IPS-NIHi7 (cell line): ENCODE measurements around the gene RBPJ.

Source experiments
- DNase-seq: peaks from one replicate; pipeline ENCODE4 v3.0.0; 2012; ENCODE audit warnings: mixed read lengths; ENCODE audit errors: extremely low spot score

The RBPJ gene

DNA sequence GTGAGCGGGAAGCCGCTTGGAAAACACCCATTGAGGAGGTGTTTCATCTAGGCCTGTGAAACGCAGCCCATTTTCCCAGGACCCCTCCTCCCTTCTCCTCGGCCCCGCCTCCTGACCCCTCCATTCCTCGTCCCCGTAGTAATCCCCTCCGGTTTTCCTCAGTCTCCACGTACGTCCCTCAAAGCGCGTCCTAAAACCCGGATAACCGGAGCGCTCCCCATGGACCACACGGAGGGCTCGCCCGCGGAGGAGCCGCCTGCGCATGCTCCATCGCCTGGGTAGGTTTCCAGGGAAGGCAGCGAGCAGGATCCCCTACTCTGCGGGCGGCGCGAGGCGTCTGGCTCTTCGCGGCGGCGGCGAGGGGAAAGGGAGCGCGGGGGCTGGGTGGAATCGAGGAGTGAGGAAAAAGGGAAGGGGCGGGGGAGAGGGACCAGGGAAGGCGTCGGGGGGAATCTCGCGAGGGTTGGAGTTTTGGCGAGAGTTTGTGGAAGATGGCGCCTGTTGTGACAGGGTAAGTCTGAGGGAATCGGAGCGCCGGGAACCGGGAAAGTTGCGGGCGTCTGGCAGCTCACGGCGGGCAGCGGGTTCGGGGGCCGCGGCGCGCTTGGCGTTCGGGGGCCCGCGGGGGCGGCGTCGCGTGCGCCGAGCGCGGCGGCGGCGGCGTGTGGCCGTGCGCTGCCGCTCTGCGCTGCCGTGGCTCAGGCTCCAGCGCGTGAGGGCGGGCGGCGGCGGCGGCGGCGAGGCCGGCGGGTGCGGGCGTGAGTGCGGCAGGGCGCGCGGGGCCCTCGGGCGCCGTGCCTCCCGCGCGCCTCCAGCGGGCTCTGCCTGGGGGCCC, at the start of gene RBPJ:
Gene RBPJ, plus strand, starts transcription at position 477 of the 835 bp plus-strand sequence. Its CDS starts 15 bp downstream, at position 492.
- peak; percentile 85 for DNase-seq

- DNase-seq: no peak
Observed at GRCh38 chr4:26271703-26272102, 49.1 kb upstream of the RBPJ start.

GRCh38 chr4:26272654-26273615, 47.9 kb upstream of the RBPJ start:
- no peak for DNase-seq

DNA sequence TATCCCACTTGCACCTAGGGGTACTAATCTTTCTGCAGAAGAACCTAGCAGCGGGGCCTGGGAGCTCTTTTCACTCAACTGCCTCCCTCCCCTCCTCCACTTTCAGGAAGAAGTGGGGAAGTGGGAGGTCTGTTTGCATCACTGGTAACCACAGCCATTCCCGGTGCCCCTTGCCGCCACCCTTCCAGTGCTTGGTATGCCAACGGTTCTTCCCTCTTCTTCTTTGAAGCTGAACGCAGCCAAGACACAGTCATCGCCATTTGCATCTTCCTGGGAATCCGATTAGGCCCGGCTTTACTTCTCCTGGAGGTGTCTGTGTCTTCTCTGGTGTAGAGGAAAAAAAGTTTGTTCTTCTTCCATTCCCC, 47.2 kb upstream of the RBPJ start:
- DNase-seq: no peak

GRCh38 chr4:26275281-26275680, 45.5 kb upstream of the RBPJ start:
- DNase-seq: no peak

- no peak for DNase-seq
Observed at GRCh38 chr4:26279446-26279845, 41.4 kb upstream of the RBPJ start.

DNA sequence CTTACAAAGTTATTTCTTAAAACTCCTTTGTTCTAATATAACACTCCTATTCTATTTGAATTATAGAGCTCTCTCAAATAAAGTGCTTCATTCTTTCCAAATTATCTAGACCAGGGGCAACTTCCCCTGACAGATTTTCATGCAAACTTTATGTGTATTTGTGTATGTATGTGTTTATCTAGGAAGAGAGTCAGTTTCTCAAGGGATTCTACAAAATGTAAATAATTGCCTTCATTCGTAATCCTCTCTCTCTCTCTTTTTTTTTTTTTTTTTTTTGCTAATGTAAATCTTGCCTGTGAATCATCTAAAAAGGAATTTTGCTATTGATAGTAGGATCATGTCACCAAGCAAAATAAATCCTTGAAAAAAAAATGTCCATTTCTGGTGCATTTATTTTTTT, 38.9 kb upstream of the RBPJ start:
- no peak for DNase-seq

GRCh38 chr4:26284536-26284935, 36.3 kb upstream of the RBPJ start:
- DNase-seq: no peak

- no peak for DNase-seq
Observed at GRCh38 chr4:26285272-26285671, 35.5 kb upstream of the RBPJ start.

DNA sequence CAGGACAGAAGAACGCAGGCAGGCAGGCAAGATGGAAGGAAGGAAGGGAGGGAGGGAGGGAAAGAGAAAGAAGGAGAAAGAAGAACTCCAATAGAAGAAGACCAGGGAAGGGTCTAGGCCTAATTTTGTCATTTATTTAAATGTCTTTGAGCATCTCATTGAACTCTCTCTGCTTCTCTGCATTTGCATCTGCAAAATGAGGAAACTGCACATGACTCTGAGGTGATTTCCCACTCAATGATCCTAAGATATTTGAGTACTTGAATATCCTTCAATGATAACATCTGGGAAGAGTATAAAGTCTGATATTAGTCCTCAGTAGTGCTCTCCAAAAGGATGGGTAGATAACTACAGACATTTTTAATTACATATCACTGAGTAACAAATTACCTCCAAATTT, 33.1 kb upstream of the RBPJ start:
- DNase-seq: no peak

- DNase-seq: no peak
Observed at GRCh38 chr4:26288355-26288909, 32.4 kb upstream of the RBPJ start.

- DNase-seq: no peak
Observed at GRCh38 chr4:26289401-26289800, 31.4 kb upstream of the RBPJ start.

DNA sequence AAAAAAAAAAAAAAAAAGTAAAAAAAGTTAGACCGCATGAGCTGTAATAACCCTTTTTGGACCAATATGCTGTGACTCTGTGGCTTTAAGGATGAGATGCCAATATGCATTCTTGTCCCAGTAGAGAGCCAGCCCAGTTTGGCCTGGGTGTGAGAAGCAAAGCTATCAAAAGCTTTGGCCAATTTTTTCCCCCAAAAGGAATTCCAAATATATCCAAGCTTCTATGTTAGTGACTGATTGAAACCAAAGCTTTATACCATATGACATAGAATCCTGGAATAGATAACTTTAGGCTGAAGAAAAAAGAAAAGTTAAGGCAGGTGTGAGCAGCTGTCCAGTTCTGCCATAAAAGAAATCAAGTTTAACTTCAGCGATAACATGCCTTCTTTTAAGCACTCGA, 30.5 kb upstream of the RBPJ start:
- no peak for DNase-seq

GRCh38 chr4:26294904-26295303, 25.9 kb upstream of the RBPJ start:
- DNase-seq: no peak

DNA sequence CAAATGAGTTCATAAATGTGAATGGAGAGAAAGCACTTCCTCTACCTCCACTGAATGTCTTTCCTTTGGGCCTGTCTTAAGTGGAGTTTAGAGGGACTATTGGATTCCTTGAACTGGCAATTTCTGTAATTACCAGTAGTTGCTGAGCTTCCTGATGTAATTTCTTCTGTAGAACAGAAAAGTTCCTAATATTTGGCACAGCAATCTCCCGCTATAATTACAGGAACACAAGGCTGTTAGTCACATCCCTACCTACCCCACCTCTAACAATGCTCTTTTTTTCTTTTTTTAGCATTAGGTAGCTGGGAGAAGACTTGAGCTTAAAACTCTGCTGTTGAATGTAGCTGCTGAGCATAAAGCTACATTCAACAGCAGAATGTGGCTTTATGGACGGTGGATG, 24.8 kb upstream of the RBPJ start:
- DNase-seq: no peak

- no peak for DNase-seq
Observed at GRCh38 chr4:26296514-26296913, 24.3 kb upstream of the RBPJ start.

DNA sequence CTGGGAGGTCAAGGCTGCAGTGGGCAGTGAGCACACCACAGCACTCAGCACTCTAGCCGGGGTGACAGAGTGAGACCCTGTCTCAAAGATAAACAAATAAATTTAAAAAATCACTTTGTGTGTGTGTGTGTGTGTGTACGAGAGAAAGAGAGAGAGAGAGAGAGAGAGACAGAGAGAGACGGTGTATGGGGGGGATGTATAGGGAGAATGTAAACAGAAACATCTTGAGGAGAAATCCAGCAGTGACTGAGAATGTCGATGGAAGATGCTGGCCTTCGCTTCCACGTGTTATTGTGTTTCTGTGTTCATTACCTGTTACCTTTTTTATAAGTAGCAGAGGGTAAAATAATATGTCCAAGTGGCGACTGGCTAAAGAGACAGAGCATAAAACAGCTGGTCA, 23.6 kb upstream of the RBPJ start:
- DNase-seq: no peak

DNA sequence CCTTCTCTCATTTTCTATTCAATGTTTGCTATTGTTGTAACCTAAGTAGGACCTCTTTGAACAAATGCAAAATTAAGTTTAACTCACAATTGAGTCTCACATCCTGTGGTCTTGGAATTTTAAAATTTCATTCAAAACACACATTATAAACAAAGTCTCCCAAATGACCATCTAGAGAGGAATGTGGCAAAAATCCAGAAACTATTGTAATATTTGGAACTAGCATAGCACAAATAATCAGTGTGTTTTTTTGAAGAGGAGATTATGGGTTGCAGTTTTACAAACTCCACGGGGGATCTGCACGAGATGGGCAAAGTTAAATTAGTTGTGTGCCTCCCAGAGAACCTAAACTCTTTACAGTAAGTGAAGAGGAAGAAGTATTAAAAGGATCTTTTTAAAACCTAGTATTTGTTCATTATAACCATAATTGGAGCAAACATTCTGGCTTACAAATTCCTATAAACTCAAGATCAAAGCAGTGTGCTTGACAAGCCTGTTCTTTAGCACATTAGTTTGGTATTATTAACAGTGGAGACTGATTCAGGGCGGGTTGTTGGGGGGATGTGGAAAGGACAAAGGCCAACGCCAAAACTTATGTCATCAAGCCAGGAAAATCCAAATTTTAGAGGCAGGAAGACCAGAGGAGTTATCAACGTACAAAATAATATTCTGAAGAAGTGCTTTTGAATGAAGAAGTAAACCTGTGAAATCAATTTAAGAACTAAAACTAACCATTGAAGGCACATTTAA, 22.4 kb upstream of the RBPJ start:
- DNase-seq: no peak

DNA sequence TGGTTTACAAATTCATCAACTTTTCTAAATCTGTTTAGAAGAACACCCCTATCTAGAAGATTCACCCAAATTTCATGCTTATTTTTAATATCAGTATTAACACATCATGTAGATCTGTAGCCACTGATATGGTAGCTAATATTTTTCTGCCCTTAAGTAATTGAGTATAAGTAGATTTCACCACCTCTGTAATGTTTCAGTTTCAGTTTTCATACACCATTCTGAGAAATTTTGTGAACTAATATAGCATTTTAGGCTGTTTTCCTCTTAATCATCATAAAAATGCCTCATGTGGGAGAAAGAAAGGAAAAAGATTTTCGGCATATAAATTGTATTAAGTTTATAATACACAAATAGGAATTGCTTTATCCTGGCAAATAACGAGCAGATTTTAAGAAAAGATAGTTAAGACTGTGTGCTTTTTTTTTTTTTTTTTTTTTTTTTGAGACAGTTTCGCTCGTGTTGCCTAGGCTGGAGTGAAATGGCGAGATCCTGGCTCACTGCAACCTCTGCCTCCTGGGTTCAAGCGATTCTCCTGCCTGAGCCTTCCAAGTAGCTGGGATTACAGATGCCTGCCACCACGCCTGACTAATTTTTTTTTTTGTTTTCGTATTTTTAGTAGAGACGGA, 21.4 kb upstream of the RBPJ start:
- no peak for DNase-seq

DNA sequence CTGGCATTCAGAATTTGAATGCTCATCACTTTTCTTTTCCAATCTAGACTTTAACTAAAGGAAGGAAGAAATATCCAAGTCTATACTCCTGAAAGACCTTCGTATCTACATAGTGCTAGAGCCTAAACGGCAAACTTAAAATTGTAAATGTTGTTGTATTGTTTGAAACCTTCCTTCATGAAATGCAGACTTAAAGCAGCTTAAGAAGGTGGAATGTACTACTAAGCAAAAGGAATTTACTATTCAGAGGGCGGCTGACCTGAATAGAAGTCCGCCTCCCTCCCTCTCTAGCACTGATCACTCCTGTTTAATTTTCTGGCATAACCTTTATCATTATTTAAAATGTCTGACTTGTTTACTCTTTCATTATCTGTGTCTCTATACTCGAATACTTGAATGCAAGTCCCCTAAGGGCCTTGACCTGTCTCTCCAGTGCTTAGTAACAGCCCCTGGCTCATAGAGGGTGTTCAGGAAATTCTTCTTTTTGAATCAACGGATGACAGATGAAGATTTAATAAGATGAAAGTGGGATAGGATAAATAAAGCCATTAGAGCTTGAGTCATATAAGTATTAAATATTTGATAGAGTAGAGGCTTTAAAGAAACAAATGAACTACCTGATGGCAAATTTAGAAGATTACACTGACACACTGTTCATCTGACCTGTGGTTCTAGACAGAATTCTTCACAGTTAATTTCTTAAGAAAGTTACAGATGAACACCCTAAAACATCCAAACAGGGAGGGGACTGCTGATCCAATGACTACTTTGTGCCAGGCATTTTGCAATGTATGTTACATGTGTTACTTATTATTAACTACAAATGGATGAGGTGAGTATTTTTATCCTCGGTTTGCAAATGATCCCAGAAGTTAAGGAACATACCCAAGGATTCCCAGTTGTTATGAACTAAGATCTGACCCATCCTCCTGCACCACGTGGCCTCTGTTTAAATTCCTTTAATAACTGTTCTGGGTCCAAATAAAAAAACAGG, 20.2 kb upstream of the RBPJ start:
- no peak for DNase-seq
